ENCODE measurements around the gene VASN.

GRCh38 chr16:4425378-4426020 lies 53.9 kb downstream of the VASN start, which contains the start of gene DNAJA3:
- peak in 1 of 3 experiments; percentile 9; a peak in 1 of 6 replicates for TF ChIP-seq CTCF (IDR thresholded peaks at IDR 0.05 in 2 of 3, conservative IDR thresholded peaks at IDR 0.05 in 1 of 3; ENCODE audit: insufficient read depth in 2 of 3, low read depth in 1 of 3, low read length in 3 of 3)
- TF ChIP-seq ZNF175 (CRISPR knock-in tag; IDR thresholded peaks at IDR 0.05; ENCODE audit: low read depth) = no peak; the same call in 1 of the 2 replicates
- TF ChIP-seq POLR2A (conservative IDR thresholded peaks at IDR 0.05) = peak; percentile 97
- TF ChIP-seq RAD21 (CRISPR knock-in tag; conservative IDR thresholded peaks at IDR 0.05 in 1 of 2, IDR thresholded peaks at IDR 0.05 in 1 of 2) = no peak

Data from K562 (cell line).